Measurements from ENCODE around the gene TTC28. TPM values are rescaled to one million over a fixed set of nuclear protein-coding genes. Genes with fewer than 3 reads are reported as not detected.
A peak's percentile ranks its signal among the peaks of the same experiment; 100 is the strongest.
"Not testable (repeated sequence)": the region's sequence is repeated elsewhere in the genome, so short reads cannot be mapped to it uniquely, and the experiment has no call there.

TTC28 gene
- polyA plus RNA-seq (ENCODE audit: insufficient read length in 4 of 4), result 10 to 100 TPM; 34.8 to 51.9 (median 36.8) TPM

GRCh38 chr22:28679611-28680287, at the start of gene TTC28:
Gene TTC28 (minus strand): TSS chr22:28679840. CDS start chr22:28679723, 117 bp downstream.
- DNase-seq (ENCODE audit: low read depth in 4 of 4, low spot score in 3 of 4), result peak; percentile 46 to 83 (median 79)

GRCh38 chr22:28728621-28729313, 49.1 kb upstream of the TTC28 start:
- no peak for DNase-seq (ENCODE audit: low read depth in 4 of 4, low spot score in 3 of 4)

- DNase-seq (ENCODE audit: low read depth in 4 of 4, low spot score in 3 of 4), result no peak
Measured at GRCh38 chr22:28728002-28728401, 48.4 kb upstream of the TTC28 start.

GRCh38 chr22:28718044-28718443, 38.4 kb upstream of the TTC28 start:
- no peak for DNase-seq (ENCODE audit: low read depth in 4 of 4, low spot score in 3 of 4)

GRCh38 chr22:28716686-28717085, 37.0 kb upstream of the TTC28 start:
- no peak for DNase-seq (ENCODE audit: low read depth in 4 of 4, low spot score in 3 of 4)

- DNase-seq (ENCODE audit: low read depth in 4 of 4, low spot score in 3 of 4), result no peak
Measured at GRCh38 chr22:28715611-28716010, 36.0 kb upstream of the TTC28 start.

- DNase-seq (ENCODE audit: low read depth in 4 of 4, low spot score in 3 of 4), result no peak
Measured at GRCh38 chr22:28714043-28714628, 34.5 kb upstream of the TTC28 start.

- DNase-seq (ENCODE audit: low read depth in 4 of 4, low spot score in 3 of 4), result no peak
Measured at GRCh38 chr22:28711820-28712777, 32.5 kb upstream of the TTC28 start.

GRCh38 chr22:28711341-28711740, 31.7 kb upstream of the TTC28 start:
- DNase-seq (ENCODE audit: low read depth in 4 of 4, low spot score in 3 of 4), result no peak

GRCh38 chr22:28710576-28711191, 31.0 kb upstream of the TTC28 start:
- DNase-seq (ENCODE audit: low read depth in 4 of 4, low spot score in 3 of 4), result no peak

GRCh38 chr22:28710107-28710506, 30.5 kb upstream of the TTC28 start:
- DNase-seq (ENCODE audit: low read depth in 4 of 4, low spot score in 3 of 4), result no peak

- no peak for DNase-seq (ENCODE audit: low read depth in 4 of 4, low spot score in 3 of 4)
Measured at GRCh38 chr22:28706845-28707244, 27.2 kb upstream of the TTC28 start.

- DNase-seq (ENCODE audit: low read depth in 4 of 4, low spot score in 3 of 4), result no peak
Measured at GRCh38 chr22:28703436-28703835, 23.8 kb upstream of the TTC28 start.

- no peak for DNase-seq (ENCODE audit: low read depth in 4 of 4, low spot score in 3 of 4)
Measured at GRCh38 chr22:28702891-28703290, 23.3 kb upstream of the TTC28 start.

- DNase-seq (ENCODE audit: low read depth in 4 of 4, low spot score in 3 of 4), result not testable (repeated sequence)
Measured at GRCh38 chr22:28693041-28693760, 13.6 kb upstream of the TTC28 start.

GRCh38 chr22:28689796-28690195, 10.2 kb upstream of the TTC28 start:
- DNase-seq (ENCODE audit: low read depth in 4 of 4, low spot score in 3 of 4), result not testable (repeated sequence)

- DNase-seq (ENCODE audit: low read depth in 4 of 4, low spot score in 3 of 4), result not testable (repeated sequence)
Measured at GRCh38 chr22:28682966-28683365, 3.3 kb upstream of the TTC28 start.

GRCh38 chr22:28680813-28681490, 1.3 kb upstream of the TTC28 start:
- not testable (repeated sequence) for DNase-seq (ENCODE audit: low read depth in 4 of 4, low spot score in 3 of 4)

Data from left renal pelvis (tissue), 4 donors.